GM20431 (cell line): Measurements from ENCODE around the gene CACNG3.
"Not testable (repeated sequence)": the region's sequence is repeated elsewhere in the genome, so short reads cannot be mapped to it uniquely, and the experiment has no call there.

ENCODE experiments used
- in situ Hi-C: fragments of 300-500 bp; cut with MseI, MboI; formaldehyde crosslinking; loops from one replicate; pipeline ENCODE4 v1.15.0; 2020; ENCODE audit warnings: low sequenced_read_pairs; ENCODE audit not compliant: unreplicated experiment

Gene CACNG3

DNA sequence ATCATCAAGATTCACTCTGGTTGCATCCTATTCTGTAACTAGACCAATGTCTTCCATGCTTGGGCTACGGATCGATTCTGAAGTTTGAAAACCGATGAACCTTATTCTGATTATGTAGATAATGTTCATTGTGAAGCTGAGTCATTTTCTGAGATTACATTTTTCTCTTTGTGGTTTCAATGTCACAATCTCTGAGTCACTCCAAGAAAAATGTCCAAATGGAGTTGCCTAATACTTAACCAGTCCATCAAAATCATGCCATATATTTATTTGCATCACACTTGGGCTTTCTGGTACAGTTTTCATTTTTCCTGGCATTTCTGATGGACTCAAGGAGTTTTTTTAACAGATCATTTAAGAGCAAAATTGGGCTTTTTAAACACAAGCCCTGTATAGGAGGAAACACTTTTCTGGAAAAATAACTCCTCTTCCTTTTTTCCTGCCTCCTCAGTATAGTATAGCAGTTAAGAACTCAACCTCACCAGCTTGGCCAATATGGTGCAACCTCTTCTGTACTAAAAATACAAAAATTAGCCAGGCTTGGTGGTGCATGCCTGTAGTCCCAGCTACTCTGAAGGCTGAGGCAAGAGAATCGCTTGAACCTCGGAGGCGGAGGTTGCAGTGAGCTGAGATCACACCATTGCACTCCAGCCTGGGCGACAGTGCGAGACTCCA is 17.5 kb downstream of the CACNG3 start:
- in situ Hi-C loops, result loop anchor here (25.0 kb wide), 1 partner anchor 486 kb away; no protein-coding TSS in a partner anchor

- in situ Hi-C loops, result no loop called here
These were observed 19.3 kb downstream of the CACNG3 start for GRCh38 chr16:24275413-24275812.

DNA sequence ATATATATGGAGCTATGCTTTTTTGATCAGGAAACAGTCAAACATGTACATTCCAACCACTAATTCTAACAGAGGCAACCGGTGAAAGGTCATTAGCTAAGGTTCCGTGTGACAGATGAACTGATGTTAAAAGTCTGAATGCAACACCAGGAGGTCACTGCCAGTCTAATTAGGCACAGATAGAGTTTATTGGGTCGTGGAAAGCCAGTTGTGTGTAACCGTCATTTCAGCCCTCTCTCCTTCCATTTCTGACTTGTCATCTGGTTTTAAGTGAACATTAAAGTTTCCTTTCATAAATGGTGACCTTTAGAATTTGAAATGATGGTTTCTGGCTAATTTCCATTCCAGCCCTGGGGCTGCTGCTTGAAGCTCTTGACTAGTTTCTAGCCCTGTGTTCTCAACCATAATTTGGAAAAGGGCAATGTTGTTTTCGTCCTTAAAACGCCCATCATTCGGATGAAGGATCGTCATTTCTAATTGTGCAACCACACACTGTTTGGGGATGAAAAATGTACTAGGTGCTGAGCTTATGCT is 23.9 kb downstream of the CACNG3 start:
- in situ Hi-C loops, result no loop called here

GRCh38 chr16:24281466-24281865 is 25.3 kb downstream of the CACNG3 start:
- in situ Hi-C loops, result no loop called here

- in situ Hi-C loops, result no loop called here
These were observed 26.0 kb downstream of the CACNG3 start for GRCh38 chr16:24282141-24282540.

- in situ Hi-C loops, result no loop called here
These were observed 30.7 kb downstream of the CACNG3 start for GRCh38 chr16:24286741-24287405.

- in situ Hi-C loops, result no loop called here
These were observed 32.4 kb downstream of the CACNG3 start for GRCh38 chr16:24288516-24288915.

DNA sequence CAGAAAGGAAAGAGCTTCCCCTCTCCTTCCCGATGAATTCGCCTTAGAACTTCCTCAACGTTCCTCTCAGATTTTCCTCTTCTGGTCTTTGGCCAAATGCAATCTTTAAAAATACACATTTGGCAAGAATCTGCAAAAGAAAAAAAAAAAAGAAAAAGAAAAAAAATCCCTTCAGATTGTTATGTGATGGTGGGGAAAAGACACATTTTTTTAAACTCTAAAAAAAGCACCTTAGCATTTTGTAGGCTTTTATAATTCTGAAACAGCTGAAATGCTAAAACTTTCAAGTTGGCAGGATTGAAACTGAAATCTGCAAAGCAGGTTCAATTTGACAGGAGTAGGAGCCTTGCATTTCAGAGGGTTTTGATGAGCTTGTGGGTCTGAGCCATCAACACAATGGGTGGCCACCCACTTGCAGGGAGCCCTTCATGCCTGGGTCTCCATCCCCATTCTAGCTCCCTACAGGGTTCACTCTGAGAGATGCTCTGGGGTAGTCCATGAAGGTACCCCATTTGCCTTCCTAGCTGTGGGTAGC is 33.1 kb downstream of the CACNG3 start:
- in situ Hi-C loops, result no loop called here

DNA sequence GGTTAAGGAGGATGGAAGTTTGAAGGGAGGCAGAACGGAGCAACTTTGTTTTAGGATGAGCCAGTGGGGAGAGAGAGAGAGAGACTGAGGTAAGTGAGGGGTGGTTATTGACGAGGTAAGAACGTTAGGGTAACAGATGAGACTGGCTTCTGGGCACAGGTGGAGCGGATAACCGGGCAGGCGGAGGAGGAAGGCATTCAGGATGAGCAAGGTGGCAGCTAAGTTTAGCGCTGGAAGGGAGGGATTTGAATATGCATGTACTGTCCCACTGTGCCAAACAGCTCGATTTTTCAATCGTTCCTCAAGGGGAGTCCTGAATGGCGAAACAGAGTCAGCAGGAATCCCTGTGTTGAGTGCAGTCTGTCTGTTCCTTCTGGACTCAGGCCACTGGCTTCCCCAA is 35.8 kb downstream of the CACNG3 start:
- in situ Hi-C loops, result no loop called here

DNA sequence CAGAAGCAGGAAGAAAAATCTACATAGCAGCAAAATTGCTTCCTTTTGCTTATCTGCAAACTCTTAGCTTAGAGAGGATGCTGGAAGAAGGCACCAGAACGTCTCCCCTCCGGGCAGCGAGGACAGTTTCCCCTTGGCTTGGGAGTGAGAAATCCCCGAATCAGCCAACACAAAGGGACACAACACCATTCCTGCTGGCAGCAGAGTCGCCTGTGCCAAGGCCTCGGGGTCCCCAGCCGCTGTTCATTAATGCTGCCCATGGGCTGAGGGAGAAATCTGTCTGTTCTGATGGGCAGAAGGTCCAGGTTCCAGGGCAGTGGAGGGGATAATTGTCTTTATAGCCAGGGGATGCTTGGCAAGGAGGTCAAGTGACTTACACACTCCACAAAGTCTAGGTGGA is 38.0 kb downstream of the CACNG3 start:
- in situ Hi-C loops, result no loop called here

GRCh38 chr16:24297375-24297774 is 41.2 kb downstream of the CACNG3 start:
- in situ Hi-C loops, result no loop called here

- in situ Hi-C loops, result no loop called here
These were observed 42.5 kb downstream of the CACNG3 start for GRCh38 chr16:24298548-24299167.

DNA sequence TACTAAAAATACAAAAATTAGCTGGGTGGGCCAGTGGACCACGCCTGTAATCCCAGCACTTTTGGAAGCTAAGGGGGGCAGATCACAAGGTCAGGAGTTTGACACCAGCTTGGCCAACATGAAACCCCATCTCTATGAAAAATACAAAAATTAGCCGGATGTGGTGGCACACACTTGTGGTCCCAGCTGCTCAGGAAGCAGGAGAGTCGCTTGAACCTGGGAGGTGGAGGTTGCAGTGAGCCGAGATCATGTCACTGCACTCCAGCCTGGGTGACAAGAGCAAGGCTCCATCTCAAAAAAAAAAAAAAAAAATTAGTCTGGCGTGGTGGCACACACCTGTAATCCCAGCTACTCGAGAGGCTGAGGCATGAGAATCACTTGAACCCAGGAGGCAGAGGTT is 44.6 kb downstream of the CACNG3 start:
- in situ Hi-C loops, result not testable (repeated sequence)

- in situ Hi-C loops, result no loop called here
These were observed 46.5 kb downstream of the CACNG3 start for GRCh38 chr16:24302636-24303035.

GRCh38 chr16:24308200-24308599 is 52.1 kb downstream of the CACNG3 start:
- in situ Hi-C loops, result no loop called here

DNA sequence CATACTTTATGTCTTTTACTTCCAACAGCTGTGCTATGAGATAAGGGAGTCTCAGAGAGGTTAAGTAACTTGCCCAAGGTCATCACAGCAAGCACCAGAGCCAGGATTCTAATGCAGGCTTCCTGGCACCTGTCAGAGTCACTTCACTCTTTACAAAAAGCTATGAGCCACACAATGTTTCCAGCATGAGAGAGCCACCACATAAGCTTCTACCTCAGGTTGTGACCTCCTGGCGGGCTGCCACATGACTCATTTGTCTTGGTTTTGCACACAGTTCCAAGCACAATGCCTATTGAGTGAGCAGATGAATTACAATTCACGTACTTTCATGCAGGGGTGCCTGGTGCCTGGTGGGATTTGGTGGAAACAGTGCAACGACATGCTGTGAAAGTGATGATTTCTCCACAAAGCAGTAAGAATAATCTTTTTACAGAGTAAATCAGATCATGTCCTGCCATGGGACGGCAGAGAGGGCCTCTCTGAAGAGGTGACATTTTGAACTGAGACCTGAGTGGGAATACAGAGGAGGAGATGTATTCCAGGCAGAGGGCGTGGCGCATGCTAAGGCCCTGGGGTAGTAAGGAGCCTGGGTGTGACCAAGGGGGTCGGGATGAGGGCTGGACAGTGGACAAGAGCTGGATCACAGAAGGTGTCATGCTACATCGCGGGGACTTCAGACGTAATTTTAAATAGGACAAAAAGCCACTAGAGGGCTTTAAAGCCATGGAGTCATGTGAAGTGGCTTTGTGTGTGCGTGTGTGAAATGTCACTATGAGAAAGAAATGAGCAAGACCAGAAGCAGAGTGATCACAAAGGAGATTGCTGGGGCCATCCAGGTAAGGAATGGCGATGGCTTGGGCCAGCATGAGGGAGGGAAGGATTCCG is 53.4 kb downstream of the CACNG3 start:
- in situ Hi-C loops, result no loop called here

GRCh38 chr16:24315343-24315742 is 59.2 kb downstream of the CACNG3 start:
- in situ Hi-C loops, result no loop called here

- in situ Hi-C loops, result no loop called here
These were observed 62.5 kb downstream of the CACNG3 start for GRCh38 chr16:24318680-24319079.

GRCh38 chr16:24319126-24319814 is 63.1 kb downstream of the CACNG3 start:
- in situ Hi-C loops, result no loop called here
